G401.6 (cell line): ENCODE measurements around the gene ITGB7.
A peak's percentile ranks its signal among the peaks of the same experiment; 100 is the strongest.
"Not testable (repeated sequence)": the region's sequence is repeated elsewhere in the genome, so short reads cannot be mapped to it uniquely, and the experiment has no call there.

Experiments used
- FAIRE-seq: peaks from 2 replicates; lab custom pipeline; 2012; peaks lifted over from hg19 to GRCh38; lab: Jason Lieb, UNC

The ITGB7 gene

GRCh38 chr12:53178803-53179202 lies 28.2 kb downstream of the ITGB7 start:
- FAIRE-seq = not testable (repeated sequence)

- not testable (repeated sequence) for FAIRE-seq
Observed at GRCh38 chr12:53177447-53177846, 29.6 kb downstream of the ITGB7 start.

DNA sequence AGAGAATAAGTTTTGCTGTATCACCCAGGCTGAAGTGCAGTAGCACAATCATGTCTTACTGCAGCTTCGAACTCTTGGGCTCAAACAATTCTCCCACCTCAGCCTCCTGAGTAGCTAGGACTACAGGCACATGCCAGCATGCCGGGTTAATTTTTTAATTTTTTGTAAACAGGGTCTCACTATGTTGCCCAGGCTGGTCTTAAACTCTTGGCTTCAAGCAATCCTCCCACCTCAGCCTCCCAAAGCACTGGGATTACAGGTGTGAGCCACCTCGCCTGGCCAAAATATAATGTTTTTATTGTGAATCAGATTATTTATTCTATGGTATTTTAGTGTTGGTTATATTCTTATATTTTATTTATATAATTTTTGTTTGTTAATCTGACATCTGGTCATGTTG lies 30.3 kb downstream of the ITGB7 start:
- no peak for FAIRE-seq

- peak; percentile 11 for FAIRE-seq
Observed at GRCh38 chr12:53174881-53175491, 32.1 kb downstream of the ITGB7 start.

- no peak for FAIRE-seq
Observed at GRCh38 chr12:53173085-53173715, 33.9 kb downstream of the ITGB7 start.

- no peak for FAIRE-seq
Observed at GRCh38 chr12:53172352-53172751, 34.7 kb downstream of the ITGB7 start.

DNA sequence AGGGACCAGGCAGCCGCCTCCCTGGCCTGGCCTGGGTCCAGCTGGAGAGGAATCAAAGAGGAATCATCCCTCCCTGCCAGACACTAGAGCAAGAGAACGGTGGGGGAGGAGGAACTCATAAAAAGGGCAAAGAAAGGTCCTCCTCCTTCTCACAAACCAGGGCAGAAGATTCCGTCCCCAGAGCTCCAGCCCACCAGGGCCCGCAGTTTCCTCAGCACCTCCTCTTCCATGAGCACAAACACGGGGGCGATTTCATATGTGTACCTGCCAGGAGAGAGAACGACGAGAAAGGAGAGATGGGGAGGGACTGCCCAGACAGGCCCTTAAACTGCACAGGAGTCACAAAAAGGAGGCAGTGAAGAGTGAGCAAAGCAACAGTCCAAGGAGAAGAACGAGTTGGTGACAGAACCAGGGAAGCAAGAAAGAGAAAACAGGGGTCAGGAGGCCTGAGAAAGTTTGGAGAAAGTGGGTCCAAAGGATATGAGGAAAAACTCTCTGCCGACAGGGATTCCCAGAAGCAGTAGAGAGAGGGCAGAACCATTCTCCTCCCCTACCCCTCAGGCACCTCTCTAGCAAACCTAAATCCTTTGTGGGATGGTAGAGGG lies 35.2 kb downstream of the ITGB7 start:
- no peak for FAIRE-seq

DNA sequence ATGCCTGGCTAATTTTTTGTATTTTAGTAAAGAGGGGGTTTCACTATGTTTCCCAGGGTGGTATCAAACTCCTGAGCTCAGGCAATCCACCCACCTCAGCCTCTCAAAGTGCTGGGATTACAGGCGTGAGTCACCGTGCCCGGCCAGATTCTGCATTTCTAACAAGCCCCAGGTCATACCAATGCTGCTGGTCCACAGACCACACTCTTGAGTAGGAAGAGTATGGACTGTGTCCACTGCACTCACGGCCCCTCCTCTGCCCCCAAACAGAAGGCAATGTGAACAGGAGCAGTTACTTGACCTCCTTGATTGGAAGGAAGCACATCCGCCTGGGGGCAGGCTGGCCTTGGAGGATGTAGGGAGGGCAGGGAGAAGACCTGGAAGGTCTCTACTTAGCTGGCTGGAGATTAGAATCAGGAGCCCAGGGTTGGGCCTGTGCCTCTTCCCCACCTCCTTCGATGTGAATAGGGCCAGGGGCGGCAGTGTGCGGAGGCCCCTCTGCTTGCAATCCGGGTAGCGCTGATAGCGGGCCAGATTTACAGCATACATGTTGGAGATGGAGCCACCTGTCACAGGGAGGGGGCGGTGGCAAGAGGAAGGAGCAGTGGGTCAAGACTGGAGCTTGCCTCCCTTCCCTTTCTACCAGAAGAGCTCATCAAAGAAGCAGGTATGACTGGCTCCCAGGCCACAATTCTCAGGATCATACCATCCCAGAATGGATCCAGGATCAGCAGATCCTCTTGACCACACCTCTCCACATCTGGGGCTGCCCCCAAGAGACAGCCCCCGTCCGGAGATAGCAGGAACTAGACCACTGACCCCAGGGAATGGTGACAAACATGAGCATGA lies 36.0 kb downstream of the ITGB7 start:
- FAIRE-seq = no peak

DNA sequence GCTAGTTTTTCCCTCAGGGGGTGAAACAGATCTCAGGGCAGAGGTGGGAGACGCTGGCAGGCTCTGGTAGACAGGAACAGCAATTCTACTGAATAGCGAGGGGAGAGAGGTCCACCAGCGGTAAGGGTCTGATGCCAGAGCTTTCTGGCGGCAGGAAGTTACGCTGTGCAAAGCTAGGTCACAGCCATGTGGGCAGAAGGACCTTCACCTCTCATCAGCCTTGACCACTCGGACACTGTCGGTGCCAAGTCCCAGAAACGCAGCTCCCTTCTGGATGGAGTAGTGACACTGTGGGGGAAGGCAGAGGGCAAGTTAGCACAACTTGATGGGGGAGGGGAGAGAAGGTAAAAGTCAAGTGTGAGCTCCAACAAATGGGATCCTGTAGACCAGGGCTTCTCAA lies 36.8 kb downstream of the ITGB7 start:
- FAIRE-seq = no peak

DNA sequence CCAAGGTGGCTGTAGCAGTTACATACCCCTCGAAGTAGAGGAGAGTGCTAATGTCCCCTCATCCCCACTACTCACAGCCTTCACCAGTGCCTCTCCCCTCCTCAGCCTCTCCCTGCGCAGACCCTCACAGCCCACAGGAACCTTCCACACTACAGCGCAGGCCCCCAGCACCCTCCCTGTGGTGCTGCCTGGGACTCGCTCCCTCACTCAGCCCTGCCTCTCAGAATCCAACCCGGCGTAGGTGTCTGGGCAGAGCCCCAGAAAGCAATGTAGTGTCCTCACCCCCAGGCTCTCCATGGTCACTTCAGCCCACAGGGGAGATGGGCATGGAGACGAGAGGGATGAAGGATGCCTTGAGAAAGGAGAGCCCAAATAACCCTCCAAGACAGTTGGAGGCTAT lies 37.4 kb downstream of the ITGB7 start:
- no peak for FAIRE-seq

- FAIRE-seq = peak; percentile 15
Observed at GRCh38 chr12:53166837-53167236, 40.2 kb downstream of the ITGB7 start.

DNA sequence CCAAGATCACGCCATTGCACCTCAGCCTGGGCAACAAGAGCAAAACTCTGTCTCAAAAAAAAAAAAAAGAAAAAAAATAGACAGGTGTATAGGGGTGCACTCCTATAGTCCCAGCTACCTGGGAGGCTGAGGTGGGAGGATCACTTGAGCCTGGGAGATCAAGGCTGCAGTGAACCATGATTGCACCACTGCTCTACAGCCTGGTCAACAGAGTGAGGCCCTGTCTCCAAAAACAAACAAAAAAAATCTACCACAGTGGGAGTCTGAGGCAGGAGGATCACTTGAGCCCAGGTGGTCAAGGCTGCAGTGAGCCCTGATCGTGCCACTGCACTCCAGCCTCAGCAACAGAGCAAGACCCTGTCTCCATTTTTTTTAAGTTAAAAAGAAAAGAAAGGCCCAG lies 44.0 kb downstream of the ITGB7 start:
- not testable (repeated sequence) for FAIRE-seq

GRCh38 chr12:53161119-53161911 lies 45.7 kb downstream of the ITGB7 start:
- FAIRE-seq = no peak

- no peak for FAIRE-seq
Observed at GRCh38 chr12:53160673-53161072, 46.4 kb downstream of the ITGB7 start.

GRCh38 chr12:53160000-53160399 lies 47.1 kb downstream of the ITGB7 start:
- no peak for FAIRE-seq

DNA sequence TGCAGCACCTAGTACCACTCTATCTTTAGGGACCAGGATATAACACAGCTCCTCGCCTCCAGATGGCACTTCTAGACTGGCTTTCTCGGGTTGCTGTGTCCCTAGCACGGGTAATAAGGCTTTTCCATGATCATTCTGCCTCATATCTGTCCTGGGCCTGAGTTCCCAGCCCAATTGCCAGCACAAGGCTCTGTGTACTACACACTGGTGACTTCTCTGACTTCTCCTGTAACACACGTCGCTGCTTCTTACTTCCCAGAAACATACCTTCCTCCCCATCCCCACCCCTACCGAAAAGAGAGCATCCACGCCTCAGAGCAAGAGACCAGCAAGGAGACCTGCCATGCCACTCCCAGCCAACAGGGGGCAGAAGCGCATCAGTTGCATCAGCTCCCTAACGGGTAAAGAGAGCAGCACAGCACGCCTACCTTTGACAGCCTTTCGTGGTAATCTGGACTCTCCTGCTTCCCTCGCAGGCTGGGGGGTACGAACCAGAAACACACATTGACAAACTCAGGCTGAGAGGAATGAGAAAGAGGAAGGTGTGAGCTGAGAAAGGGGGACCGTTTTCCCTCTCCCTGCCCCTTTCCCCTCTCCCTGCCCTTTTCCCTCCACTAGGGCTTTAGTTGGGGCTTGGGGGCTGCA lies 47.7 kb downstream of the ITGB7 start:
- FAIRE-seq = peak; percentile 88

DNA sequence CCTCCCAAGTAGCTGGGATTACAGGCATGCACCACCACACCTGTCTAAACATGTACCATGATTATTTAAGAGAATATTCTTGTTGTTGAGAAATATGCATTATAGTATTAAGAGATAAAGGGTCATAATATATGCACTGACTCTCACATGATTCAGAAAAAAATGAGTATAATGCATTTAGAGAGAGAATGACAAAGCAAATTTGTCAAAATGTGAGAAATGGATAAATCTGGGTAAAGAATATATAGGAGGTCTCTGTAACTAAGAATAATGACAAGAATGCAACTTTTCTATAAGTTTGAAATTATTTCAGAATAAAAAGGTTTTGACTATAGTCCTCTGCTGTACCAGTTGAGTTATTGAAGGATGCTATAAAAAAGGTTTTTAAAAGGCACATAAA lies 54.7 kb downstream of the ITGB7 start:
- no peak for FAIRE-seq

DNA sequence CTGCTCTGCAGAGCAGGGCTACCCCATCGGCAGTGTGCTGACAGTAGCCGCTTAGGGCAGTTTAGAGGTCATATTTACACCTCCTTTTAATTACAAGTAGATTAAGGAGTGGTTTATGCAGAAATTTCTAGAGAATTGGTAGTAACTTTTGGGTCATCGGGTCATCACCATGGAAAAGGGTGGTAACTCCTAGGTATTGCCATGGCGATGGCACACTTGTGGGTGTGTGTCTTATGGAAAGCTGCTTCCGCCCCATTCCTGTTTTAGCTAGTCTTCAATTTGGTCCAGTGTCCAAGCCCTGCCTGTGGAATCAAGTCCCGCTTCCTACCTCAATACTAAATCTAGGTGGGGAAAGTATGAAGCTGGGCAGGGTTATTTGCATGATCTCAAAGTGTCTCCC lies 56.0 kb downstream of the ITGB7 start:
- no peak for FAIRE-seq

GRCh38 chr12:53147653-53148052 lies 59.4 kb downstream of the ITGB7 start:
- FAIRE-seq = peak; percentile 49

- no peak for FAIRE-seq
Observed at GRCh38 chr12:53147181-53147580, 59.9 kb downstream of the ITGB7 start.

DNA sequence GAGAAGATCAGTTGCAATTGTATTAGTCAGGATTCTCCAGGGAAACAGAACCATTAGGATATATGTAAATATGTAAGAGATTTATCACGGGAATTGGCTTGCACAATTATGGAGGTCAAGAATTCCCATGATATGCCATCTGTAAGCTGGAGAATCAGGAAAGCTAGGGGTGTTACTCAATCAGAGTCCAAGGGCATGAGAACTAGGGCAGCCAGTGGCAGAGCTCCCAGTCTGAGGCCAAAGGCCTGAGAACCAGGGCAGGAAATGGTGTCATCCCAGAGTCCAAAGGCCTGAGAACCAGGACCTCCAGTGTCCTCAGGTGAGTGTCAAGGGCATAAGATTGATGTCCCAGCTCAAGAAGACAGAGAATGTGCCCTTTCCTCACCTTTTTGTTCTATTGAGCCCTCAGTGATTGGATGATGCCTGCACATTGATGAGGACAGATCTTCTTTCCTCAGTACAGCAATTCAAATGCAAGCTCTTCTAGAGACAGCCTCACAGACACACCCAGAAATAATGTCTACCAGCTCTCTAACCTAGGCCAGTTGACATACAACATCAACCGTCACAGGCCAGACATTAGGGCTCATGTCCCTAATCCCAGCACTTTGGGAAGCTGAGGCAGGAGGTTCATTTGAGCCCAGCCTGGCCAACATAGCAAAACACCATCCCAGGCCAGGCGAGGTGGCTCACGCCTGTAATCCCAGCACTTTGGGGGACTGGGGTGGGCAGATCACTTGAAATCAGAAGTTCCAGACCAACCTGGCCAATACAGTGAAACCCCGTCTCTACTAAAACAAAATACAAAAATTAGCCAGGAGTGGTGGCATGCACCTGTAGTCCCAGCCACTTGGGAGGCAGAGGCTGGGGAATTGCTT lies 61.4 kb downstream of the ITGB7 start:
- no peak for FAIRE-seq
